Adrenal gland (tissue), 5 donors: ENCODE measurements around the gene GOLGA7B.

Source experiments
- POLR2A ChIP-seq, 2 donors: fragments of 450-650 bp; IDR thresholded peaks; one replicate each; pipeline ENCODE4 v1.6.1; 2017; ENCODE audit warnings: antibody characterized with exemption in 2 of 2, mild to moderate bottlenecking in 2 of 2, moderate library complexity in 1 of 2
- TF ChIP-seq, protein P1 (sequence below), 6 experiments: fragments of 450-650 bp in 4 of 6; fragments of 200-600 bp in 2 of 6; sonication (generic) in 1 of 6; IDR thresholded peaks; 1 replicate in 5 of 6; 2 replicates in 1 of 6; pipeline versions ENCODE4 v1.5.1 to v1.8.0; 2016 to 2021; ENCODE audit warnings: antibody characterized with exemption in 6 of 6, mild to moderate bottlenecking in 2 of 6, moderate library complexity in 1 of 6
- donor health status: DM: no; HTN: no; CAD: no.

DNA sequence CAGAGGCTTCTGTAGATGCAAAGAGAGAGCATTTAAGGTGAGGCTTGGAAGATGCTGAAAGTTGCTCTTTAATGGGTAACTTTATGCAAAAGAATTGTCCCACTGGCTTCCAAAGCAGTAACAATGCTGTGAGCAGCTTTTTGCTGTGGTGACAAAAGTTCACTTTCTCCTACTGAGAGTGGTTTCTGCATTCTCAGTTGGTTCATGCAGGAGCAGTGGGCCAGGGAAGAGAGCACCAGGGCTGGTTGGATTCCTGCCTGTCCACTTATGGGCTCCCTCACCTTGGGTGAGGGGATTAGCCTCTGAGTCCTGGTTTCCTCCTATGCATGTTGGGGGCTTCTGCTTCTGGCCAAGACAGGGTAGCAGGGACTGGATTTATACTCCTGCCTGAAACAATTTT lies 31.1 kb upstream of the GOLGA7B start:
- TF ChIP-seq, protein P1, sequence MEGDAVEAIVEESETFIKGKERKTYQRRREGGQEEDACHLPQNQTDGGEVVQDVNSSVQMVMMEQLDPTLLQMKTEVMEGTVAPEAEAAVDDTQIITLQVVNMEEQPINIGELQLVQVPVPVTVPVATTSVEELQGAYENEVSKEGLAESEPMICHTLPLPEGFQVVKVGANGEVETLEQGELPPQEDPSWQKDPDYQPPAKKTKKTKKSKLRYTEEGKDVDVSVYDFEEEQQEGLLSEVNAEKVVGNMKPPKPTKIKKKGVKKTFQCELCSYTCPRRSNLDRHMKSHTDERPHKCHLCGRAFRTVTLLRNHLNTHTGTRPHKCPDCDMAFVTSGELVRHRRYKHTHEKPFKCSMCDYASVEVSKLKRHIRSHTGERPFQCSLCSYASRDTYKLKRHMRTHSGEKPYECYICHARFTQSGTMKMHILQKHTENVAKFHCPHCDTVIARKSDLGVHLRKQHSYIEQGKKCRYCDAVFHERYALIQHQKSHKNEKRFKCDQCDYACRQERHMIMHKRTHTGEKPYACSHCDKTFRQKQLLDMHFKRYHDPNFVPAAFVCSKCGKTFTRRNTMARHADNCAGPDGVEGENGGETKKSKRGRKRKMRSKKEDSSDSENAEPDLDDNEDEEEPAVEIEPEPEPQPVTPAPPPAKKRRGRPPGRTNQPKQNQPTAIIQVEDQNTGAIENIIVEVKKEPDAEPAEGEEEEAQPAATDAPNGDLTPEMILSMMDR (IDR thresholded peaks at IDR 0.05), result no peak
- no peak for TF ChIP-seq POLR2A (IDR thresholded peaks at IDR 0.05)
